NCI-H1105 (cell line): Measurements from ENCODE around the gene CRABP2.

Experiments used
- DNase-seq: peaks from one replicate; lab custom pipeline; 2025; lab: John Stamatoyannopoulos, UW

The CRABP2 gene

GRCh38 chr1:156655151-156655903, 50.1 kb downstream of the CRABP2 start:
- DNase-seq: no peak

GRCh38 chr1:156654700-156655099, 50.7 kb downstream of the CRABP2 start:
- no peak for DNase-seq

- DNase-seq: no peak
These were observed 52.4 kb downstream of the CRABP2 start for GRCh38 chr1:156652992-156653355.

GRCh38 chr1:156652131-156652991, 53.0 kb downstream of the CRABP2 start:
- no peak for DNase-seq
